Mammary epithelial cell (primary cell): ENCODE results near the gene COL17A1.

Experiments
- CTCF ChIP-seq, 2 donors: IDR thresholded peaks in 1 of 2; conservative IDR thresholded peaks in 1 of 2; 2 replicates each; pipeline ENCODE4 v1.5.1; 2011 to 2012; ENCODE audit warnings: inconsistent platforms in 2 of 2, low read length in 2 of 2, mild to moderate bottlenecking in 2 of 2, control low read depth in 1 of 2, low read depth in 1 of 2; ENCODE audit not compliant: insufficient read depth in 1 of 2; ENCODE audit errors: extremely low read depth in 1 of 2
- EZH2 ChIP-seq: IDR thresholded peaks from 2 replicates; pipeline ENCODE4 v1.6.1; 2012; ENCODE audit warnings: low read length, inconsistent platforms, borderline replicate concordance

DNA sequence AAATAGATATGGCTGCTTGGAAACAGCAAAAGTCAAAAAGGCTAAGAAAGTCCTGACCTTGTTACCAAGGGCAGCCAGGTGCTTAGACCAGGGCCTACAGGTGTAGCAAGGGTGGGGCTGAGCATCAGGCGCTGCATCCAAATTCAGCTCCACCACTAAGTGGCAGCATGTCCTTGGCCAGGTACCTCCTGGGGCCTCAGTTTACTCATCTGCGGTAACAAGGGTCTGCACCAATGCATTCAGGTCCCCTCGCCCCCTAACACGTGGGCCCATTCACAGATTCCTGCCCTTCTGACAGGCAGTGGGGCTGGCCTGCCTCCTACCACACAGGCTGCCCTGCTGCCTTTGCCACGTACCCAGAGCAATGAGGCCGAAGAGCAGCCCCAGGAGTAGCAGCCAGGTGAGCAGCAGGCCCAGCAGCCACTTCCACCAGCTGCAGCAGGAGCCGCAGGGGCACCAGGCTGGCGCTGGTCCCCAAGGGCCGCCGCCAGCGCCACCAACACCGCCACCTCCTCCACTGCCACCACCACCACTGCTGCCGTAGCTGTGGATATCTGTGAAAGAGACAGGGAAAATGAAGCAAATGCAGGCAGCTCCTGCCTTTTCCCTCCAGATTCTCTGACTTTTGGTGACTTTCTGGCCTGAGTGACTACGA is 28.9 kb downstream of the COL17A1 start:
- TF ChIP-seq CTCF (conservative IDR thresholded peaks at IDR 0.05 in 1 of 2, IDR thresholded peaks at IDR 0.05 in 1 of 2; ENCODE audit: extremely low read depth in 1 of 2, insufficient read depth in 1 of 2, low read depth in 1 of 2, low read length in 2 of 2) (no peak), EZH2 (no peak)
